Mammary epithelial cell (primary cell): ENCODE measurements around the gene FJX1.

Experiments used
- CTCF ChIP-seq, 2 donors: IDR thresholded peaks in 1 of 2; conservative IDR thresholded peaks in 1 of 2; 2 replicates each; pipeline ENCODE4 v1.5.1; 2011 to 2012; ENCODE audit warnings: inconsistent platforms in 2 of 2, low read length in 2 of 2, mild to moderate bottlenecking in 2 of 2, control low read depth in 1 of 2, low read depth in 1 of 2; ENCODE audit not compliant: insufficient read depth in 1 of 2; ENCODE audit errors: extremely low read depth in 1 of 2
- EZH2 ChIP-seq: IDR thresholded peaks from 2 replicates; pipeline ENCODE4 v1.6.1; 2012; ENCODE audit warnings: low read length, inconsistent platforms, borderline replicate concordance

GRCh38 chr11:35583126-35583525 lies 35.1 kb upstream of the FJX1 start:
- TF ChIP-seq CTCF (conservative IDR thresholded peaks at IDR 0.05 in 1 of 2, IDR thresholded peaks at IDR 0.05 in 1 of 2; ENCODE audit: extremely low read depth in 1 of 2, insufficient read depth in 1 of 2, low read depth in 1 of 2, low read length in 2 of 2), result no peak
- no peak for TF ChIP-seq EZH2
